A673 (cell line): ENCODE data around the gene CERS5. TPM values are rescaled to one million over a fixed set of nuclear protein-coding genes. Genes with fewer than 3 reads are reported as not detected.

ENCODE experiments used
- BruUV-seq: library from RNA; stranded (reverse); fragments of 400-500 nt; replicated peaks from 2 replicates; lab custom pipeline; 2021; lab: Mats Ljungman, UMichigan
- CTCF ChIA-PET: fragments of 300-600 bp; sonication (Branson Sonifier 250); formaldehyde crosslinking; loops from one replicate; lab custom pipeline; 2022; ENCODE audit warnings: antibody characterized with exemption; lab: Charles Lee
- POLR2A ChIA-PET: fragments of 300-600 bp; sonication (Branson Sonifier 250); formaldehyde crosslinking; loops from one replicate; lab custom pipeline; 2022; ENCODE audit warnings: antibody characterized with exemption; ENCODE audit not compliant: low non-redundant PET; lab: Charles Lee
- DNase-seq: peaks from one replicate; pipeline ENCODE4 v3.0.0-alpha.2; 2015; ENCODE audit warnings: low spot score
- H3K27ac ChIP-seq: fragments of 200-600 bp; sonication (generic); 2 replicates; pipeline ENCODE4 v1.5.1; 2016; ENCODE audit warnings: mixed run types, low read depth, mild to moderate bottlenecking, mixed read lengths, antibody characterized with exemption, low read length; ENCODE audit not compliant: poor library complexity, severe bottlenecking
- H3K27me3 ChIP-seq: fragments of 200-600 bp; sonication (generic); replicated peaks from 2 replicates; pipeline ENCODE4 v1.6.1; 2017; ENCODE audit warnings: mixed run types, low read depth, mild to moderate bottlenecking, mixed read lengths, antibody characterized with exemption, low read length; ENCODE audit not compliant: insufficient read depth, poor library complexity
- H3K36me3 ChIP-seq: fragments of 200-600 bp; sonication (generic); 2 replicates; pipeline ENCODE4 v1.6.1; 2016; ENCODE audit warnings: mixed run types, mild to moderate bottlenecking, mixed read lengths, antibody characterized with exemption, low read length; ENCODE audit not compliant: insufficient read depth, poor library complexity, severe bottlenecking
- H3K4me1 ChIP-seq: fragments of 200-600 bp; sonication (generic); 2 replicates; pipeline ENCODE4 v1.6.1; 2017; ENCODE audit warnings: mixed run types, mild to moderate bottlenecking, mixed read lengths, antibody characterized with exemption, low read length; ENCODE audit not compliant: insufficient read depth, poor library complexity, severe bottlenecking
- H3K4me3 ChIP-seq: fragments of 200-600 bp; sonication (generic); 2 replicates; pipeline ENCODE4 v1.5.1; 2016; ENCODE audit warnings: low read depth, mixed run types, mild to moderate bottlenecking, mixed read lengths, low read length; ENCODE audit not compliant: poor library complexity, severe bottlenecking
- H3K9me3 ChIP-seq: fragments of 200-600 bp; sonication (generic); 2 replicates; pipeline ENCODE4 v1.6.1; 2016; ENCODE audit warnings: mixed run types, low read depth, mild to moderate bottlenecking, mixed read lengths, antibody characterized with exemption, low read length; ENCODE audit not compliant: poor library complexity, severe bottlenecking
- CTCF ChIP-seq: fragments of 300-800, 200-600 bp; sonication (generic); conservative IDR thresholded peaks from 2 replicates; pipeline ENCODE4 v1.5.1; 2017; ENCODE audit warnings: low read depth, mild to moderate bottlenecking, antibody characterized with exemption, low read length, moderate library complexity, mixed read lengths
- EZH2 ChIP-seq: fragments of 200-600 bp; sonication (generic); IDR thresholded peaks from 2 replicates; pipeline ENCODE4 v1.6.1; 2017; ENCODE audit warnings: borderline replicate concordance, low read depth, mild to moderate bottlenecking, mixed read lengths, antibody characterized with exemption, low read length; ENCODE audit not compliant: poor library complexity, severe bottlenecking
- intact Hi-C: fragments of 100-400 bp; cut with micrococcal nuclease; formaldehyde crosslinking; loops from one replicate; pipeline ENCODE4 v1.10.0; 2022; ENCODE audit not compliant: unreplicated experiment
- total RNA-seq: library from RNA; stranded (reverse); gene quantifications from 2 replicates; pipeline ENCODE4 v1.2.3, GENCODE V29; 2021

CERS5 gene
- total RNA-seq, 1 experiment from 2014 or later: 57.0 TPM

GRCh38 chr12:50120953-50121352, 46.2 kb downstream of the CERS5 start:
- peaks cover 3% of the 10 kb centered on the region for H3K36me3 ChIP-seq
- no TSS peak for BruUV-seq
- ChIA-PET POLR2A (no interaction called here), CTCF (no interaction called here)
- no peak overlapping the region for H3K27ac ChIP-seq
- H3K27me3 ChIP-seq: no peaks in the 10 kb centered on the region
- H3K9me3 ChIP-seq: no peaks in the 10 kb centered on the region
- H3K4me3 ChIP-seq: no peak overlapping the region
- intact Hi-C loops: no loop called here
- DNase-seq: no peak
- TF ChIP-seq CTCF: no peak
- no peak for TF ChIP-seq EZH2
- no peaks in the 10 kb centered on the region for H3K4me1 ChIP-seq

GRCh38 chr12:50120521-50120920, 46.6 kb downstream of the CERS5 start:
- no peak overlapping the region for H3K27ac ChIP-seq
- BruUV-seq: no TSS peak
- peaks cover 3% of the 10 kb centered on the region for H3K36me3 ChIP-seq
- no peaks in the 10 kb centered on the region for H3K4me1 ChIP-seq
- H3K27me3 ChIP-seq: no peaks in the 10 kb centered on the region
- ChIA-PET POLR2A (no interaction called here), CTCF (no interaction called here)
- intact Hi-C loops: no loop called here
- TF ChIP-seq EZH2: no peak
- no peak for TF ChIP-seq CTCF
- no peak overlapping the region for H3K4me3 ChIP-seq
- no peaks in the 10 kb centered on the region for H3K9me3 ChIP-seq
- no peak for DNase-seq

- Histone ChIP-seq H3K9me3 (no peaks in the 10 kb centered on the region), H3K27me3 (no peaks in the 10 kb centered on the region), H3K36me3 (peaks cover 3% of the 10 kb centered on the region), H3K4me3 (no peak overlapping the region), H3K4me1 (no peaks in the 10 kb centered on the region), H3K27ac (no peak overlapping the region)
- intact Hi-C loops: no loop called here
- POLR2A ChIA-PET: no interaction called here
- no peak for DNase-seq
- no TSS peak for BruUV-seq
- no peak for TF ChIP-seq EZH2
- TF ChIP-seq CTCF: no peak
- CTCF ChIA-PET: interaction anchor here (0.9 kb wide), 1 partner anchor 242 kb away, joined by 3 read pairs; no protein-coding TSS in a partner anchor
Observed at GRCh38 chr12:50119387-50119786, 47.8 kb downstream of the CERS5 start.
